Activated CD4-positive, CD25-positive, alpha-beta regulatory T cell treated with anti-CD3 and anti-CD28 coated beads, Interleukin-2, amount 50 U/mL, for 72 hours (primary cell): ENCODE measurements around the gene RNASEH2B.

Experiments
- DNase-seq: peaks from one replicate; pipeline ENCODE4 v3.0.0; 2021

Gene RNASEH2B, protein sequence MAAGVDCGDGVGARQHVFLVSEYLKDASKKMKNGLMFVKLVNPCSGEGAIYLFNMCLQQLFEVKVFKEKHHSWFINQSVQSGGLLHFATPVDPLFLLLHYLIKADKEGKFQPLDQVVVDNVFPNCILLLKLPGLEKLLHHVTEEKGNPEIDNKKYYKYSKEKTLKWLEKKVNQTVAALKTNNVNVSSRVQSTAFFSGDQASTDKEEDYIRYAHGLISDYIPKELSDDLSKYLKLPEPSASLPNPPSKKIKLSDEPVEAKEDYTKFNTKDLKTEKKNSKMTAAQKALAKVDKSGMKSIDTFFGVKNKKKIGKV

DNA sequence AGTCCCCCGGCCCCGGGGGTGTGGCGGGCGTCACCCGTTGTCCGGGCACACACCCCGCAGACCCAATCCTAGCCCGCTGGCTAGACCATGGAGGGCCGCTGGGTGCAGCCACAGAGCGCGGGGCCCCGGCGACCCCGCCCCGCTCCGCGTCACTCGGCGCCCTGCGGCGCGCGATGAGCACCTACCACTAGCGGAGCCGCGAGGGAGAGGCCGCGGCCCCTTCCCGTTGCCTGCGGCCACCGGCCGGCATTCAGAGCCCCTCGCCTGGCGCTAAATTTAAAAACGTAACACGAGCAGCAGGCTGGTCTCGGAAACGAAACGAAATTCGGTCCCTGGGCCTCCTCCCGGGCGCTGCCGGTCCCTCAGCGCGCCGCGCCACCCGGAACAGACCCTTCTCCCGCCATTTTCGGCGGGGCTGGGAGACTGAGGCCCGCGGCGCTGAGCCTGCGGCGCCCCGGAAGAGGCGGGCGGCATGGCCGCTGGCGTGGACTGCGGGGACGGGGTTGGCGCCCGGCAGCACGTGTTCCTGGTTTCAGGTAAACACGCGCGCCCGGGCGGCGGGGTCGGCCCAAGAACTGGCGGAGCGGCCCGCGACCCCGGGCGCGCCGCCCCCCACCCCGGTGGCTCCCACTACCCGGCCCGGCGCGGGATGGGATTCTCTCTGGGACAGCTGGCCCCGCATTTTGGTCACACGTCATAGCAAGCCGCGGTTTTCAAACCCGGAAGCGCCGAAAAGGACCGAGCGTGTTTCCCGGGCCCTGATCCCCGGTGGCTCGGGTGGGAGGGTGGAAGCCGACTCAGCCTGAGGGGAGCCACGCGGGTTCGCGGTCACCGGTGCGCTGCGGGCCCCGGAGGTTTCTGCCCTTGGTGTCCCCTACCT, at the start of gene RNASEH2B:
RNASEH2B (plus strand) TSS at position 187 of the 880 bp plus-strand sequence; CDS start at position 473, 286 bp downstream.
- peak; percentile 81 for DNase-seq

DNA sequence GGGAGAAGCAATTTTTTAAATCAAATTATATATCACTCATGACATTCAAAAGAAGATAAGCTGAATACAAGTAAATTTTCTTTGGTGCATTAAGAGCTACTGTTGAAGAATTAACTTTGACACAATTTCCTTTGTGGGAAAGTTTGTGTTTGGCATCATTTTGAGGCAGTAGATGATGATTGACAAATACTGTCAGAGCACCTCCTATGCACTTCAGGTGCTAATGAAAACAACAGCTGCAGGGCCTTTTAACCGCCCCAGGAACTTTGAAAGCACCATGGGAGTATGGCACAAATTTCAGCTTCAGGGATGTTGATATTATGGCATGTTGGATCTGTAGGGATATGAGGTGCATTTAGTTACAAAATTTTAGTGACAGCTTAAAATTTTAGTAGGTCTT, 45.1 kb upstream of the RNASEH2B start:
- DNase-seq, result no peak

DNA sequence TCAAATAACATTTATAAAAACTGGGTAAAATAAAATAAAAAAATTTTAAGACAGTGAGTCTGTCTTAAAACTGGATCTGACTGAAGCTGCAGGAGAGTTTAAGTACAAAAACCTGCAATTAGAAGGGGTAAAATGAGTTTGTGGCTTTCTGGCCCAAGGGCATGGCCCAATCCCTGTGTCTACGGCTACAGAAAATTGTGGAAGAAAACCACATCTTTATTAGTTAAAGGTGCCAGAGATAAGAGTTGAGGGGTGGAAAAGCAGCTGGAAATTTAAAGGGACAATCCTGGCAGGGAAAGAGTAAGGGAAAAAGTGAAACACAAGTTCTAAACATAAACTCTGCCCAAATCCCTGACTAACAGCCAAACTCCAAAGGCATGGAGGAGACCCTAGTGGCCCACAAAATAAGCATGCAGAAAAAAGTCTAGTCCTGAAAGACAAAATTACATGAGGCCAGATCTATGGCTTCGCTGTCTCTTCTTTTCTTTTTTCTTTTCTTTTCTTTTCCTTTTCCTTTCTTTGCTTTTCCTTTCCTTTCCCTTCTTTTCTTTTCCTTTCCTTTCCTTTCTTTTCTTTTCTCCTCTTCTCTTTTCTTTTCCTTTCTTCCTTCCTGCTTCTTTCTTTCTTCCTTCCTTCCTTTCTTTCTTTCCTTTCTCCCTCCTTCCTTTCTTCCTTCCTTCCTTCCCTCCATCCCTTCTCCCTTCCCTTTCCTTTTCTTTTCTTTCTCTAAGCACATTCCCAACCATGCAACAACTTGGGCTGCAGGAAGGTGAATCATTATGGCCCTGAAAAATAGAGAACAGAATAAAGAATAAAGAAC, 42.6 kb upstream of the RNASEH2B start:
- no peak for DNase-seq

DNA sequence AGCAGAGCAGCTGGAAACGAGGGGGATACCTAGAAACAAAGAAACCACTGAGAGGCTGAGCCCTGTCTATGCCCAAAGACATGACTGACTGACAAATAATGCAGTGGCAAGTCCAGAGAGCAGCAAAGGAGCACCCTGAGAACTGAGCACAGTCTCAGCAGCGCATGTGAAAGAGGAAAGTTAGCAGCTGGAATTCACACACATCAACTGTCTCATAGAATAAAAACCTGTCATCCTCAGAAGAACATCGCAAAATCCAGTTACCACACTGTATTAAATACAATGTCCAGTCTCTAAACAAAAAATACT, 42.0 kb upstream of the RNASEH2B start:
- DNase-seq, result no peak

DNA sequence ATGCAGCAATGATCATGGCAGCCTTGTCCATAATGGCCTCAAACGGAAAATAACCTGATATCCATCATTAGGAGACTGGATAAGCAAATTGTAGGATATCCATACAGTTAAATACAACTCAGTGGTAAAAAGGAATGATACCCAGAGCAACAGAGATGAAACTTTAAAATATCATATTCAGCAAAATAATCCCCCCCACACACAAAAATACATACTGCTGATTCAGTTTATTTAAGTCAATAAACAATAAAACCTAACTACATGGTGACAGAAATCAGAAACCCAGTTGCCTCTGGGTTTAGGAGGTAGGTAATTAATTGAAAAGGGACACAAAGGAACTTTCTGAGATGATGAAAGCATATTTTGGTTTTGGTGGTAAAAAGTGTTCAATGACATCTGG, 38.2 kb upstream of the RNASEH2B start:
- no peak for DNase-seq

DNA sequence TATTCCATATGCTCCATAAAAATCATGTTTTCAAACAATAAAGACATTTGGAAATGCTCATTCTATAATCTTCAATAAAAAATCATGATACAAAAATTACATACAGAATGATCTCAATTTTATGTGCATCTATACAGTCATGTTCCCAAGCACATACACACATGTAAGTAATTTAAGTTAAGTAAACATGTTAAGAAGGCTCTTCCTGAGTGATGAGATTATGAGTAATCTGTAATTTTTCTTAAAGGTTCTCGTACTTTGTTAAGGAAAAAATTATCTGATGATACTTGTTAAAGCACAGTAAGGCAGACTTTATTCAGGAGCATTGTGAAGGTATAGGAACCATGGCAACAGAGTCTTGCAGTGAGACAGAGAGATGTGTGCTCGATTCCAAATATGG, 36.1 kb upstream of the RNASEH2B start:
- no peak for DNase-seq

DNA sequence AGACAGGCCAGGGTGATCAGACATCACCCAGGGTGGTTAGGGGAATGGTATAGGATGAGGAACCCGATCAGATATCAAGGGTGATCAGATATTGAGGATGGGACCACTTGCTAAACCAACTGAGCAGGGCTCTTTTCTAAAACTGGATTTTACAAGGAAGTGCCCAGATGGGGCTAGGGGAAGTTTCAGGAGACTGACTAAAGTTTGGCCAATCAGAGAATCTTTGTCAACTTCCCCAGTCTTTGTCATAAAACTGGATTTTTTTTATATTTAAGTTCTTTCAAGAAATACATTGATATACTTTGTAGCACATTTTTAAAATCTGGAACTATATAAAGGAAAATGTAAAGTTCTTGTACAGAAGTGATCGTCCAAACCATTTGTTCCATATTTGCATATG, 35.6 kb upstream of the RNASEH2B start:
- DNase-seq, result no peak

DNA sequence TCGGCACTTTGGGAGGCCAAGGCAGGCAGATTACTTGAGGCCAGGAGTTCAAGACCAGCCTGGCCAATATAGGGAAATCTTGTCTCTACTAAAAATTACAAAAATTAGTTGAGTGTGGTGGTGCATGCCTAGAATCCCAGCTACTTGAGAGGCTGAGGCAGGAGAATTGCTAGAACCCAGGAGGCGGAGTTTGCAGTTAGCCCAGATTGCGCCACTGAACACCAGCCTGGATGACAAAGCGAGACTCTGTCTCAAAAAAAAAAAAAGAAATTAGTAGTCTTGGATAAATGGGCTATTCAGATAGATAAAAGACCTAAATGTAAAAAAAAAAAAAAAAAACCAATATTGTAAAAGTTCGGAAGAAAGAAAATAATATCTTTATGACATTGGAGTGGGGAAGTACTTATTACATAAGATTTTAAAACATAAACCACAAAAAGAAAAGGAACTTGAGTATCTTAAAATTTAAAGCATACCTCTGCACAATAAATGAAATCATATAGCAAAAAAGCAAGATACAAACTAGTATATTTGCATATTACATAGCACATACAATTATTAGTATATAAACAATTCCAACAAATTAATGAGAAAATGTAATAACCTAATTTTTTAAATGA, 26.7 kb upstream of the RNASEH2B start:
- DNase-seq, result no peak

DNA sequence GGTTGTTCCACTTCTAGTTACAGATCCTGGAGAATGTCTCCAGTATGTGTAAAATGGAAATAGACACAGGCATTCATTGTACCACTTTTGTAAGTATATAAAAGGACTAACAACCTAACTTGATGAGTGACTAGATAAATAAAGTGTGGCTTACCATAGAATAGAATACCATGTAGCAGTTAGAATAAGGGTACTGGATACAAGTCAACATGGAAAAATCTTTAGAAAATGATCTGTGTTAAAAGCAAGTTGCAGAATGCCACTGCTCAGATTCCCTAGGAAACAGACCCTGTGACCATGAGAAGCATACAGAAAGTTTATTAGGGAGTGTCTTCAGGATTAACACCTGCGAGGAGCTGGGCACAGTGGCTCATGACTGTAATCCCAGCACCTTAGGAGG, 25.9 kb upstream of the RNASEH2B start:
- DNase-seq, result no peak

DNA sequence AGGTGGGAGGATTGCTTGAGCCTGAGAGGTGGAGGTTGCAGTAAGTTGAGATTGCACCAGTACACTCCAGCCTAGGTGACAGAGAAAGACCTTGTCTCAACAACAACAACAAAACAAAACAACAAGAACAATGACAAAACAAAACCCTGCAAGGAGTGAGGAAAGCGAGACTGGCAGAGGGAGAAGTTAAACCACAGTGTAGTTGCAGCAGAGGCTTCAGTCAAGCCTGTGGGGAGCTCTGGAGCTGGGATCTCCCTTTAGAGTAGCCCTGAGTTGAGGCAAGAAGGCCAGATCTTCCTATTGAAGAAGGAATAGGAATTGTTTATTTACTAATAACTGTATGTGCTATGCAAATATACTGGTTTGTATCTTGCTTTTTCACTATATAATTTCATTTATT, 25.3 kb upstream of the RNASEH2B start:
- DNase-seq, result no peak

DNA sequence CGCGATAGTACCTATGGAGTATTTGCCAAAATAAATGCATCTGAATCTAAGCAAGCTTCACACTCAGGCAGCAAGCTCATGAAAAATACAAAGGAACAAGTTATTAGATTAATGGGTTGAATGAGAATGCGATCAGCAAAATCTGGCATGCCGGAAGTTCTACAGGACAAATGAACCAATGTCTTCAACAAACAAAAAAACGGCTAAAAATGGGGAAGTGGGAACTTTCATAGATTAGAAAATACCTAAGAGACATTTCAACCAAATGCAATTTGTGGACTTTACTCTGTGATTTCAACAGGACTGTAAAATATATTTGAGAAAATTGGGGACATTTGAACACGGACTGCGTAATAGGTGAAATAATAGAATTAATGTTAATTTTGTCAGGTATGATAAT, 22.4 kb upstream of the RNASEH2B start:
- DNase-seq, result no peak

DNA sequence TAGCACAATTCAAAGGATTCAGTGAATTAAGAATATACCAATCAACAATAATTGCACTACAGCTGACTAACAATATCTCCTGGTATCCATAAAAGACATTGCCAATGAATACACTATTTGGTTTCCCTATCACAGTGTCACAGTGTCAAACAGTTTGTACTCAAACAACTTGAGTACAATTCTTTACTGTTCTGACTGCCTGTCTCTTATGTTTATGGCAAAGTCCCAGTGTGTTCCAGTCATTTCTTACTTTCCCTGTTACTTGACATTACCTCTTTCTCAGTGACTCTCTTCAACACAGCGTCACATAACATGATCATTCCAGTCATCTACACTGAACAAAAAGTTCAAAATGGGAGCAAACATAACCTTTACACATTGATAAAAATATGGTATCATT, 21.2 kb upstream of the RNASEH2B start:
- no peak for DNase-seq

DNA sequence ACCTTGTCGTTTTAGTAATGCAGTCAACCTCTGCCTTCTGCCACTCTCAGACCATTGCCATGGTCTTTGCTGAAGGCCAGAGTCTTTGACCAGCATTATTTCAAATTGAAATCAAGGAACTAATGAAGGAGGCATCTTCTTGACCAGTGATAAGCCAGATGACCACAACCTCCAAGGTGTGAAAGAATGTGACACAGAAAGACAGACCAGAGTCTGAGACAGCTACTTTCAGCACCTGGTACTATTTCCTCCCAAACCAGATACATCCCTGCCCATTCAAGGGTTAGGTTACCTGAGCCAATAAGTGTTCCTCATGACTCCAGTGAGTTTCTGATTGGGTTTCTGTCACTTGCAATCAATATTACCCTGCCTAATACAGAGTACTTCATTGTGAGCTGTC, 20.3 kb upstream of the RNASEH2B start:
- DNase-seq, result no peak

DNA sequence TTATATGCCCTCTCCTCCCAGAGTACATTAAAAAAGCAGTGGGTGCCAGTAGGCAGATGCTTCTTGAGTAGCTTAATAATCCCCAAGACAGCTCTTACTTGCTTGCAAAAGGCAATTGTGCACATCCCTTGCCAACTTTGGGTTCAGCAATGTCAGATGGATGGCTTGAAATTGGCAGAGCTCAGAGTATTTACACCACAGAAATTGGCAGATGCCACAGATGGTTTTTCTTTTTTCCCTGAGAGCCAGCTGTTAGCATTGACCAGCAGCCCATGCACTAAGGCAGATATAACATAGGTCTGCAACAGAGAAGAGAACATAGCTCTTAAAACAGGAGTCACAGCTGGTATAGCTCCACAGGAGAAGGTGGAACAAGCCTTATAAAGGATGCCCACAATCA, 18.4 kb upstream of the RNASEH2B start:
- no peak for DNase-seq

DNA sequence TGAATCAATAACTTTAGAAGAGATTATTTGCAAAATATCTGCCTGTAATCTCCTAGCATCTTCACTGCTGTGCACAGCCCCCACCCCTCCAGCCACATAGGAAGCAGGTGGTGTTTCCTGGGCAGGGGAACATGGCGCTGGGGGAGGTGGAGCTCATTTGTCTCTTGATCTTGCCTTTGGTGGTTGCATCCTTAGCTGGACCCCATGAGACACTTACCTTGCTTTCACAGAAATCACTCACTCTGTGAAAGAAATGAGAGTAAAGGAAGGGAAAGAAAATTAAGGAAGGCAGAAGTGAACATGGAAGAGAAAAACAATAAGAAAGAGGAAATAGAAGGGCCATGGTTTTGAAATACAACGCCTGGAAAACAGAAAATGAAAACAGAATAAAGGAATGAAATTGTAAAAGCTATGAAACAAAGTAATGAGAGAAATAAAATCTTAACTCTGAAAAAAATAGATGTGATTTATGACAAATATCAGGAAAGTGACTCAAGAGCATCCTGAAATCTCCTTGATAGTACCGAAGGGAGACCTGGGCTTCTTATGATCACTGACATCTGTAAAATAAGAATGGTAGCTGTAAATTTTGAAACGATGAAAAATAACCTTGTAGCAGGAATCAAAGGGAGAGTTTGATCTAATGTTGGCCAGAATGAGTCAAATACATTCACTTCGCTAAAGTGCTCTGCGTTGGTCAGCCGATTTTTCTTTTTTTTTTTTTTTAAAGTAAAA, 17.2 kb upstream of the RNASEH2B start:
- DNase-seq, result no peak

DNA sequence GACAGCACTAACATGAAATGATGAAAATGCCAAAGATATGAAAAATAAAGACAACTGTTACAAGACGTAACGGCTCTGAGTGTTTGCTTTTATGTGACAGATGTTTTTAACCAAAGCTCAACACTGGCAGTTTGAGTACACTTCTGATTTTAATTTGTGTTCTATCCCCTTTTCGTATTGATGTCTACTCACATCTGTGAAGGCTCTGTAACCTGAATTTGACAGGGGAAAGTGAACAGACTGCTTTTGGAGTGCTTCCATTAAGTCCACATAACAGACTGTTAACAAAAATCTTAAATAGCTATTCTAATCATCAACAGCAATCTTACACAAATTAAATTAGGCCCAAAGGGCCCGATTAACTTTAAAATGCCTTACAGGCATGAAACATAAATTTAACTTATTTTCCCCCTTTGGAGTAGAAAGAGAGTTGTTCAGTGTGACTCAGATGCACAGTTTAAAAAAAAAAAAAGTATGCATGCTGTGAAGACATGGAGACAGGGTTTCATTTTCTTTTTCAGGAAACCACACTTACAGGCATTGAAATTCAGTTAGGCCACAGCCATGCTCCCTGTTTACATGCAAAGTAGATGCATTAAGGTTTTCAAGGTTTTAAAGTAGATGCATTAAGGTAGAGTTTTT, 16.3 kb upstream of the RNASEH2B start:
- DNase-seq, result no peak

DNA sequence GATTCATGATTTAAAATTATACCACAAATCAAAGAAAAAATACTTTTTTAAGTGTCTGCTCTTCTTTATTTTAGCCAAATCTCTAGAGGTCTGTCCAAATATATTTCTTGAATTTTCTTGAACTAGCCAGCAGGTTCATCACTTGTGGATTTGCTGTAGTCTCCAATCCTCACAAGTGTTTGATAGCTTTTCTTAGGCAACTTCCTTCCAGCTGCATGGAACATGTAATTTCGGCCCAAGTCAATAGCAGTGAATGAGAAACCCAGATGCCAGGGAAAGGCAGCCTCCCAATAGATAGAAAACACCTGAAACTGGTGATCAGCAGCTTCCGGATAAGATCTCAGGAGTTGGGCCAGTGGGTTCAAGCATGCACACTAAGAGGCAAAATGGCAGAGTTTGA, 15.6 kb upstream of the RNASEH2B start:
- no peak for DNase-seq

DNA sequence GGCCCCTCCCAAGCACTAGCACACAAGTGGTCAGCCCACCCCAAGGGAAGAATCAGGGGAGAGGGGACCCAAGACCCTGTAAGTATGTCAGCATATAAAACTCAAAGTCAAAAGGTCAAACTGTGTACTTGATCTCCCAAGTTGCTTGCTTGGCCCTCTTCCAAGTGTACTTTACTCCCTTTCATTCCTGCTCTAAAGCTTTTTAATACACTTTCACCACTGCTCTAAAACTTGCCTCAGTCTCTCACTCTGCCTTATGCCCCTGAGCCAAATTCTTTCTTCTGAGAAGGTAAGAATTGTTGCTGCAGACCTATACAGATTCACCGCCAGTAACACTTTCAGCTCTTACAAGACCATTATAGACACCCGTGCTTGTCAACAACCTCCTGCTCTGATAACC, 15.1 kb upstream of the RNASEH2B start:
- DNase-seq, result no peak

DNA sequence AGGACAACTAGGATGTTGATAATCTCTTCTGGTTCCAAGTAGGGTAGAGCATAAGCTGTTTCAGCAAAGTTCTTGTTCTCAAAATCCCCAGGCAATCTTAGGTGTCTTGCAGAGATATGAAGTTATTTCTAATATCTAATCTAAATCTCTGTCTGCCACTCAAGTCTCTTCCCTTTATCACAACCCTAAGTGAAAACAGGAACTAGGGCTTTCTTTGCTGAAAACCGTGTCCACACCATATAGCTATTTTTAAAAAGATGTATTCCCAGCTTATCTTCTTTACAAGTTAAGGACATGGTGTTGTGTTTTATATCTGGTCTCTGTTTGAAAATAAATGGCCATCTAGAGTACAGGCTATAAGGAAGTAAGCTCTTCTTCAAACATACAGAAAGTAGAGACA, 11.3 kb upstream of the RNASEH2B start:
- no peak for DNase-seq

DNA sequence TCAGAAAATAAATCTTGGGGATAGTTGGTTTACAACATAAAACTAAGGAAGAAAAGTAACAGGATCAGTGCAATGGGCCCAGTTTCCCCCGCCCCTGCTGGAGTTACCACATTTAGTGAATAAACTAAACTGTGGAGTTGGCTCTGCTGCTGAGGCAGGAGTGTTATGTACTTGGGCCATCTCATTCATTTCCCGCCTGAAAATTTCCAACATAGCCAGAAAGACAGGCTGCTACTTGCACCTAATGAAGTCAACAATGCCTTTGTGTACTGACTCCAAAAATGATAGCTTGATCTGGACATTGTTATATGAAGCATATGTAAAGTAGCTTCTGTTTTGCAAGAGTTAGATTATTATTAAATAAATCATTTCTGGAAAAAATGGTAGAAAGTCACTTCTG, 7.9 kb upstream of the RNASEH2B start:
- DNase-seq, result no peak

DNA sequence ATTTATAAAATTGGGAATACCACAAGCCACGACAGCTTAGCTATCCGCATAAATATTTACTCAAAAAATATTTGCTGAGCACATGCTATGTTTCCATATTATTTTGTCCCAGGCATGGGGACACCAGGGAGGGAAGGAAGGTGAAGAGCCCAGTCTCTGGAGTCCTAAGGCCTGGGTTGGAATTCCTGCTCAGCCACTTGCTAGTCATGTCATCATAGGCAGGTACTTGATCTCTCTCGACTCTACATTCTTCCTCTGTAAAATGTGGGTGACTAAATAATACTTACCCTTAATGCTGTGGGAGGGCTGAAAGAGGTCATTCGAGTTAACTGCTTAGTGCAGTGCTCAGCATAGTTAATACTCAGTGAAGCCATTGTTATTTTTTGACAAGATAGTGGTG, 4.3 kb upstream of the RNASEH2B start:
- no peak for DNase-seq

DNA sequence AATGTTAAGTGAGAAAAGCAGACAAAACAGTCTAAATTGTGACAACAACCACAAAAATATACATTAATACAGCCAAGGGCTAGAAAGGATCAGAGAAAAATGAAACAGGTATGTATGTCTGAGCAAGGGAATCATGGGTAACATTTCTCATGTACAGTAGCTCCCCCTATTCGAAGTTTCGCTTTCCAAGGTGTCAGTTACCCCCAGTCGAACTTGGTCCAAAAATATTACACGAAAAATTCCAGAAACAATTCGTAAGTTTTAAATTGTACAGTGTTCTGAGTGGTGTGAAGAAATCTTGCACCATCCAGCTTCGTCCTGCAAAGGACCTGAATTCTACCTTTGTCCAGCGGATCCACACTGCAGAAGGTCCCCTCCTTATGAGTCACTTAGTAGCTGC, 1.8 kb upstream of the RNASEH2B start:
- DNase-seq, result no peak
